T-helper 17 cell (primary cell): ENCODE measurements around the gene RTCA. TPM values are rescaled to one million over a fixed set of nuclear protein-coding genes. Genes with fewer than 3 reads are reported as not detected.
"Not testable (repeated sequence)": the region's sequence is repeated elsewhere in the genome, so short reads cannot be mapped to it uniquely, and the experiment has no call there.

Experiments used
- ATAC-seq: fragments of 150-1000 bp; cut with Tn5 transposase; 2 replicates; pipeline ENCODE4 v1.10.0; 2021; ENCODE audit warnings: mild to moderate bottlenecking, moderate library complexity
- DNase-seq, 3 donors: peaks; one replicate each; pipeline versions ENCODE4 v3.0.0 to v3.0.0-alpha.2; 2020 to 2021
- H3K9me3 ChIP-seq: one replicate; pipeline ENCODE4 v1.7.0; 2013; ENCODE audit warnings: low read length, mild to moderate bottlenecking; ENCODE audit not compliant: control insufficient read depth, poor library complexity, severe bottlenecking
- H3K27ac Mint-ChIP-seq: one replicate; pipeline ENCODE4 v1.8.0; 2022; ENCODE audit warnings: mild to moderate bottlenecking, moderate library complexity, mixed read lengths
- H3K27me3 Mint-ChIP-seq: one replicate; pipeline ENCODE4 v1.8.0; 2022; ENCODE audit warnings: mixed read lengths
- H3K36me3 Mint-ChIP-seq: one replicate; pipeline ENCODE4 v1.8.0; 2022; ENCODE audit warnings: low read depth, mixed read lengths
- H3K4me1 Mint-ChIP-seq: one replicate; pipeline ENCODE4 v1.8.0; 2022; ENCODE audit warnings: mild to moderate bottlenecking, mixed read lengths
- H3K4me3 Mint-ChIP-seq: one replicate; pipeline ENCODE4 v1.8.0; 2022; ENCODE audit warnings: mild to moderate bottlenecking, moderate library complexity, mixed read lengths
- total RNA-seq, 4 donors: library from RNA in 2 of 4; stranded (reverse) in 2 of 4; gene quantifications; one replicate each; pipeline ENCODE4 v1.2.3 and lab custom pipeline; 2022 to 2026

RTCA gene
- total RNA-seq, 2 donors from 2014 or later, result 43.6 to 44.4 TPM

DNA sequence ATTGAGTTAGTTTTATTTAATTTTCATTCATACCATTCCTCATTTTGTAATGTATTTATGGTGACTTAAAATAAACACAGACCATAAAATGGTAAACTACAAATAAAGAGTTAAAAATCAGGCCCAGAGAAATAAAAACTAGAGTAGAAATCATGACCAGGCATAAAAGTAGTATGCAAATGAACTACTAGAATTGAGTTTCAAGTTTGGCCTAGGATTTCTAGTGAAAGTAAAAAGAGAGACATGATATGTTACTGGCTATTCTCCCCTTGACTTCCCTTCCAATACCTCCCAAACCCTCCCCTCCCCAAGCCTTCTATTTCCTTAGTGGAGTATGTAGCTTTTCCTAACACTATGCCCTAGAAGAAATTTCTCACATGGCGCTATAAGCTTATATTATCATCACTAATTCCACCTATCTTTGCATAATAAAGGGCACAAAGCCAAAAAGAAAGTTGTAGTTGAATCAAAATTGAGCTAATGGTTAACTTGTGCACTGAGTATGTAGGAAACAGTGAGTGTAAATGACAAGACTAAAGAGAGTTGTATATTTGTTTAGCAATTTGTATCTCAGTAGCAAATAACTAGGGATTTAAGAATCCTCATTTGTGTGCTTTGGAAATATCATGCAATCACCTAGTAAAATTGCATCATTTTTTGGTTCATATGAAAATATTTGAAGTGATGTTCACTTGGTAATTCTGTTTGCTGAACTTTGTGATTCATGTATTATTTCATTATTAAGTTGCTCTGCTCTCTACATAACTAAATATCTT lies 56.6 kb downstream of the RTCA start:
- no peak for DNase-seq
- H3K9me3 ChIP-seq, result no peaks in the 10 kb centered on the region
- Mint-ChIP-seq H3K27ac (no peak overlapping the region), H3K4me3 (no peak overlapping the region), H3K27me3 (no peaks in the 10 kb centered on the region), H3K4me1 (peaks cover 2% of the 10 kb centered on the region), H3K36me3 (peaks cover 2% of the 10 kb centered on the region)
- ATAC-seq, result no peak

DNA sequence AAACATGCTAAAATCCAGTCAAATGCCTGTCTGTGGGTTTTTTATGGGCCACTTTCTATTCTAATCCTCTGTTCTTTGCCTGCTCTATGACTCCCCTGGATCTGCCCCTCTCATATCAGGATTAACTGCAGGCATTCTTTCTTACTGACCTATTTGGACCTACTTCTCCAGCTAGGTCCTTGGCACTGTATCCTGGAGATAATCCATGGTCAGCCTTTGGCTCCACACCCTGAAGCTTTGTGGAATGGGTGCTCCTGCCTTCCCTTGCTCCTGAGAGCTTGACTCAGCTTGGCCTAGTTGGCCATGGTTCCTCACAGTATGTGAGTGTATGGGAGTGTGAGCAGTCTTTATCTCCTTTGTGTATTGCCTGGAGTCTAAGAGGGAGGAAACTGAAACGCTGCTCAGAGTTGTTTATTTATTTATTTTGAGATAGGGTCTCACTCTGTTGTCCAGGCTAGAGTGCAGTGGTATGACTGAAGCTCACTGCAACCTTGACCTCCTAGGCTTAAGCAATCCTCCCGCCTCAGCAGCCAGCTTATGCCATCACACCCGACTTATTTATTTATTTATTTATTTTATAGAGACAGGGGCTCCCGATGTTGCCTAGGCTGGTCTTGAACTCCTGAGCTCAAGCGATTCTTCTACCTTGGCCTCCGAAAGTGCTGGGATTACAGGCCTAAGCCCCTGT lies 57.5 kb downstream of the RTCA start:
- Mint-ChIP-seq H3K27me3 (no peaks in the 10 kb centered on the region), H3K27ac (no peak overlapping the region), H3K4me3 (no peak overlapping the region), H3K4me1 (peaks cover 3% of the 10 kb centered on the region), H3K36me3 (peaks cover 2% of the 10 kb centered on the region)
- ATAC-seq, result no peak
- no peak for DNase-seq
- H3K9me3 ChIP-seq, result no peaks in the 10 kb centered on the region

DNA sequence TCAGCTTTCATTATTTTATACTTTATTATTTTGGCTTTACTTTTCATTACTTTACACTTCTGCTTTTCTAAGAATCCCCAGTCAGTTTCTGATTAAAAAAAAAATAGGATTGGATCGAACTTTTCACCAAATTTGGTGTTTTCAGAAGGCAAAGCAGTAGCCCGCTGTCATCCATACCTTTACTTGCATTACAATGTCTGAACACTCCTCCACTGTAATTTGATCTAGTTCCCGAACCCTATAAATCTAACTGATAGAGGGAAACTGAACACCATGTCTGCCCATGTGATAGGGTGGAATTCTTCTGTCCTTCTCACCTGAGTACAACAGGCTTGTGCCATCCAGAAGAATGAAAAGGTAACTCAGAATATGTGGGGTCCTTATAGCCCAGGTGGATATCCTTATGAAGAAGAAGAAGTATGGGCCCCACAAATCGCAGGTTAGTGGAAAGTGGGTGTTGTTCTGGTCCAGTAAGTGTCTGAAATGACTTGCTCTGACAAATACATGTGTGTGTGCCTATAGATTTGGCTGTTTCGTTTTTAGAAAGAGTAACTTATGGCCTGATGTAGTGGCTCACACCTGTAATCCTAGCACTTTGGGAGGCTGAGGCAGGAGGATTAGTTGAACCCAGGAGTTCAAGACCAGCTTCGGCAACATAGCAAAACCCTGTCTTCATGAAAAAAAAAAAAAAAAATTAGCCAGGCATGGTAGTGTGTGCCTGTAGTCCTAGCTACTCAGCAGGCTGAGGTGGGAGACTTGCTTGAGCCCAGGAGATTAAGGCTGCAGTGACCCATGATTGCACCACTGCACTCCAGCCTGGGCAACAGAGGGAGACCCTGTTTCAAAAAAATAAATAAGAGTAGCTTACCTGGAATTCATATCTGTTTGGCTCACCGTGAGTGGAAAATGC lies 59.7 kb downstream of the RTCA start:
- Mint-ChIP-seq H3K36me3 (no peaks in the 10 kb centered on the region), H3K27me3 (no peaks in the 10 kb centered on the region), H3K4me3 (no peak overlapping the region), H3K27ac (no peak overlapping the region), H3K4me1 (peaks cover 5% of the 10 kb centered on the region)
- no peaks in the 10 kb centered on the region for H3K9me3 ChIP-seq
- no peak for DNase-seq
- ATAC-seq, result no peak

DNA sequence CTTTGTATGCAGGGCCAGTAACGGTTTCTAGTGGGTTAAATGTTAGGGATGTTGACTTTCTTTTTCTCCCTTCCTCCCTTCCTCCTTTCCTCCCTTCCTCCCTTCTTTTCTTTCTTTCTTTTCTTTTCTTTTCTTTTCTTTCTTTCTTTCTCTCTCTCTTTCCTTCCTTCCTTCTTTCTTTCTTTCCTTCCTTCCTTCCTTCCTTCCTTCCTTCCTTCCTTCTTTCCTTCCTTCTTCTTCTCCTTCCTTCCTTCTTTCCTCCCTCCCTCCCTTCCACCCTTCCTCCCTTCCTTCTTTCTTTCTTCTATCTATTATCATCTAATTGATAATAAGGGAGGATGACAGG lies 60.3 kb downstream of the RTCA start:
- not testable (repeated sequence) for ATAC-seq, H3K27ac Mint-ChIP-seq, H3K27me3 Mint-ChIP-seq

DNA sequence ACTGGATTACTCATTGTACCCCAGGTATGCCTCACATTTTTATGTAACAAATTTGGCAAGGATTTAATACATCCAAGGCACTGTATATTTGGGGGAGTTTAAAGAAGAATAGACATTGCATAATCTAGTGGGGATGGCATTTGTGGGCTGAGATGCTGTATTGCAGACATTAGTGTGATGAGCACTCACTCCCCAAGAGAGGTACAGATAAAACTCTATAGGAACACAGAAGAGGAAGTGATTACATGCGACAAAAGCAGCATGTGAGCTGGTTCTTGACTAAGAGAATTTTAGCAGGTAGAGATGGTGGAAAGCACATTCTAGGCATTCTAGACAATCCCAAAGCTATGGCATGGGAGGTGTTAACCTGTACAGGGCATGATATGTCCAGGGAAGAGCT lies 62.1 kb downstream of the RTCA start:
- ATAC-seq, result no peak
- H3K9me3 ChIP-seq, result no peaks in the 10 kb centered on the region
- Mint-ChIP-seq H3K36me3 (no peaks in the 10 kb centered on the region), H3K4me1 (peaks cover 5% of the 10 kb centered on the region), H3K4me3 (no peak overlapping the region), H3K27ac (no peak overlapping the region), H3K27me3 (no peaks in the 10 kb centered on the region)
- DNase-seq, result no peak

More for the DNA sequence above, 60.3 kb downstream of the RTCA start:
- H3K4me3 Mint-ChIP-seq, H3K36me3 Mint-ChIP-seq, DNase-seq, H3K4me1 Mint-ChIP-seq, H3K9me3 ChIP-seq: not testable (repeated sequence)

DNA sequence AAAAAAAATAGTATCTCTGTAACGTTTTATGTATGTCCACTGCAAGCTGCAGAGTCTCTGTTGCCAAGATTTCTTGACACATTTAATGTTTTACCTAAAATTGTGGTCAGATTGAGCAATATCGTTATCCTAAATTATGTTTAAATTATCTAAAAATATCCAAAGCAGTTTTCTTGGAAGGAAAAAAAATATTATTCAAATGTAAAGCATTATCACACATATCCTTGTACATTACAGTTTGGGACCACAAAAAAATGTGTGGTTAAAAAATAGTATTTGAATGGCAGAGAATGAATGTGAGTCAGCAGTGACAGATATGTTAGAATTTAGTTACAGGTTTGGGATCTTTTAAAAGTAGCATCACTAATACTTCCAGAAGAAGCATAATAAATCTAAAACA lies 65.1 kb downstream of the RTCA start:
- ATAC-seq, H3K4me3 Mint-ChIP-seq, H3K36me3 Mint-ChIP-seq, H3K4me1 Mint-ChIP-seq, H3K27ac Mint-ChIP-seq, DNase-seq, H3K9me3 ChIP-seq, H3K27me3 Mint-ChIP-seq: not testable (repeated sequence)

DNA sequence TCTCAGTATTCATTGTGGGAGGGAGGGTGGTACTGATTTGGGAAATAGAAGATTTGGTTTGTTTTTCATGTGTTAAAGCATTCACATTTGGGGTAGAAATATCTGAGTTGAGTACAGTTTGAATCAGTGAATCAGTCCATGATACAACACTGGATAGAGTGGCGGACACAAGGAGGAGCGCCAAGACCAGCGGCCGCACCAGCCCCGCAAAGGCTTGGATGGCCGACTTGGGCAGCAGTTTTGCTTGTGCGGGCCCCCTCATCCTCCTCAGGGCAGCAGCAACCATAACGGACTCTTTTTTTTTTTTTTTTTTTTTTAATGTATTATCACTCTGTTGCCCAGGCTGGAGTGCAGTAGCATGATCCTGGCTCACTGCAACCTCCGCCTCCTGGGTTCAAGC lies 66.3 kb downstream of the RTCA start:
- Mint-ChIP-seq H3K4me3 (no peak overlapping the region), H3K27ac (no peak overlapping the region), H3K4me1 (peaks cover 3% of the 10 kb centered on the region), H3K27me3 (peaks cover 10% of the 10 kb centered on the region), H3K36me3 (no peaks in the 10 kb centered on the region)
- DNase-seq (no peak), ATAC-seq (no peak)
- H3K9me3 ChIP-seq, result no peaks in the 10 kb centered on the region

DNA sequence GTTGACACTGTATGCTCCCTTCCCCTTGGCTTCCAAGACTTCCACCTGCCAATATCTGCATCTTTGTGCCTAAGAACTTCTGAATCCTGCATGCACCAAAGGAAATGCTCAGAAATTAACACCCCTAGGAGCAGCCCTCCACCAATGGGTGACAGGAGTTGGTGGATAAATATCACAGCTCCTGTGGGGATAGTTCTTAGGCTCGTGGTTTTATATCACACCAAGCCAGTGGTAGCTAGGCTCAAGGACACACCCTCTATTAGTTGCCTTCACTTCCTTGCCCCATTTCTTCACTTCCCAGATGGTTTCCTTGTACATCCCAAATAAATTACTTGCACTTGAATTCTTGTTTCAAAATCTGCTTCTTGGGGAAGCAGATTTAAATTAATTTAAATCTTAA lies 69.4 kb downstream of the RTCA start:
- Mint-ChIP-seq H3K27ac (no peak overlapping the region), H3K27me3 (peaks cover 13% of the 10 kb centered on the region), H3K36me3 (no peaks in the 10 kb centered on the region), H3K4me3 (no peak overlapping the region), H3K4me1 (no peaks in the 10 kb centered on the region)
- ATAC-seq, result no peak
- DNase-seq, result no peak
- no peaks in the 10 kb centered on the region for H3K9me3 ChIP-seq

DNA sequence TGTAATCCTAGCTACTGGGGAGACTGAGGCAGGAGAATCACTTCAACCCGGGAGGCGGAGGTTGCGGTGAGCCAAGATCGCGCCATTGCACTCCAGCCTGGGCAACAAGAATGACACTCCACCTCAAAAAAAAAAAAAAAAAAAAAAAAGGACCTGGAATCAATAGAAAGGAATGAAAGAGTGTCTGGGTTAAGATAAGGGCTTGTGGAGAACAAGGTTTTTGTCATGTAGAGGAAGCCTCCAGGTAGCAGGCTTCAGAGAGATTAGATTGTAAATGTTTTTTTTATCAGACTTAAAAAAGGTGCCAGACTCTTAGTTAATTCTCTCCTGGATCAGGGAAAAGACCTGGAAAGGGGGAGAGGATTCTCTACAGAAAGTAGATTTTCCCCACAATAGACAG lies 71.9 kb downstream of the RTCA start:
- not testable (repeated sequence) for H3K27ac Mint-ChIP-seq, ATAC-seq, H3K4me3 Mint-ChIP-seq, H3K4me1 Mint-ChIP-seq, H3K9me3 ChIP-seq, H3K36me3 Mint-ChIP-seq, DNase-seq
- H3K27me3 Mint-ChIP-seq, result peaks cover 13% of the 10 kb centered on the region

DNA sequence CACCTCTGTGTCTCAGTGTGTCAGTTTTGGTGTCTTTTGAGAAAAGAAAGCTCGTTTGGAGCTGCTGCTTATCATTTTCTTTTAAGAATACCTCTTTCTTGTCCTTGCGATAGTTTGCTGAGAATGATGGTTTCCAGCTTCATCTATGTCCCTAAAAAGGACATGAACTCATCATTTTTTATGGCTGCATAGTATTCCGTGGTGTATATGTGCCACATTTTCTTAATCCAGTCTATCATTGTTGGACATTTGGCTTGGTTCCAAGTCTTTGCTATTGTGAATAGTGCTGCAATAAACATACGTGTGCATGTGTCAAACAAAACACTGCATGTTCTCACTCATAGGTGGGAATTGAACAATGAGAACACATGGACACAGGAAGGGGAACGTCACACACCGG lies 73.7 kb downstream of the RTCA start:
- ATAC-seq, DNase-seq, H3K9me3 ChIP-seq, H3K36me3 Mint-ChIP-seq, H3K27ac Mint-ChIP-seq, H3K4me3 Mint-ChIP-seq, H3K4me1 Mint-ChIP-seq: not testable (repeated sequence)
- peaks cover 13% of the 10 kb centered on the region for H3K27me3 Mint-ChIP-seq

DNA sequence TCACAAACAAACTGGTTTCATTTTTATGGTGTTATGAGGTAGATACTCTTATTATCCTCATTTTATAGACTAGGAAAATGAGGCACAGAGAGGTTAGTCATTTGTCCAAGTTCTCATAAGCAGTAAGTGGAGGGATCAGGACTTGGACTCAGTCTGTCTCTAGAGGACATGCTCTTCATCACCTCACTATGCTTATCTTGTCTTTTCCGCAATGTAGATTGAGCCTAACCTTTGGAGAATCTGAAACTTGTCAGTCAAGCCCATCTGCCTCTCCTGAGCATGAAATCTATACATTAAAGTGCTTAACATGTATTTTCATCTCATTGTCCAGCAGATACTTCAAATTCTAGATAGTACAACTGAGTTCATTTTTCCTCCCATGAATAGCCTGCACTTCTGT lies 74.5 kb downstream of the RTCA start:
- H3K27ac Mint-ChIP-seq, result no peak overlapping the region
- H3K4me1 Mint-ChIP-seq, result peaks cover 2% of the 10 kb centered on the region
- DNase-seq (no peak), ATAC-seq (no peak)
- H3K36me3 Mint-ChIP-seq, result no peaks in the 10 kb centered on the region
- H3K27me3 Mint-ChIP-seq, result peaks cover 13% of the 10 kb centered on the region
- no peak overlapping the region for H3K4me3 Mint-ChIP-seq
- H3K9me3 ChIP-seq, result no peaks in the 10 kb centered on the region

DNA sequence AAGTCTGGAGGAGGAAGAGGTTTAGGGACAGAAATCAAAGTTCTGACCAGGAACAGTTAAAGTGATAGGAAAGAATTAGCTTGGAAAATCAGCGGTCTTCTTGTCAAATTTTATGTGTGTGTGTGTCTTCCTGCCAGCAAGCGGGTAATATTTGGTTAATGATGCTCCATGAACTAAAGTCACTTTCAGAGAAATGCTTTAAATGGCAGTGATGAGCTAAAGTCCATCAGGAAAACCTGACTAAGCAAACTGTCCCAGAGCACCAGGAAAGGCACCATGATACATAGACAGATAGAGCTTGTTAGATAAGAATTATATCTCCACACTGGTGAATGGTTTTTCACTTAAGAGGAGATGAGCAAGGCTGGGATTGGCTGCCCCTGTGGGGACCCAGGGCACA lies 76.3 kb downstream of the RTCA start:
- ATAC-seq (no peak), DNase-seq (no peak)
- H3K27me3 Mint-ChIP-seq, result peaks cover 2% of the 10 kb centered on the region
- no peaks in the 10 kb centered on the region for H3K9me3 ChIP-seq
- H3K4me3 Mint-ChIP-seq, result no peak overlapping the region
- H3K27ac Mint-ChIP-seq, result no peak overlapping the region
- peaks cover 2% of the 10 kb centered on the region for H3K36me3 Mint-ChIP-seq
- H3K4me1 Mint-ChIP-seq, result peaks cover 2% of the 10 kb centered on the region
